ENCODE results near the gene ATRN. TPM values are rescaled to one million over a fixed set of nuclear protein-coding genes. Genes with fewer than 3 reads are reported as not detected.
"Not testable (repeated sequence)": the region's sequence is repeated elsewhere in the genome, so short reads cannot be mapped to it uniquely, and the experiment has no call there.

The ATRN gene
- polyA plus RNA-seq, 5 donors: 27.1 to 38.2 (median 33.9) TPM

DNA sequence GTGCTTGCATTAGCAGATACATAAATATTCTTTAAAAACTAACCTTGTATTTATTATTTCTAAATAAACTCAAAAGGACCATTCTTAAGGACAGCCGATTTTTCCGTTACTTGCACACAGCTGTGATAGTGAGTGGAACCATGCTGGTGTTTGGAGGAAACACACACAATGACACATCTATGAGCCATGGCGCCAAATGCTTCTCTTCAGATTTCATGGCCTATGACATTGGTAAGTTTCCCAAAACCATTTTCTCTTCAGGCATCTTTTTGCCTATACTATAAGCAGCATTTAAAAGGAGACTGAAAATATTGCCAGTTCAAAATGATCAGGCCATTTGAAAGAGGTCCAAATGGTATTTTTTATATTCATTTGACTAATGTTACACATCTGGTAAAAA is 92.3 kb downstream of the ATRN start:
- peak; percentile 78 for DNase-seq

- DNase-seq: peak; percentile 41 to 56
These were observed 92.8 kb downstream of the ATRN start for GRCh38 chr20:3563548-3564177.

DNA sequence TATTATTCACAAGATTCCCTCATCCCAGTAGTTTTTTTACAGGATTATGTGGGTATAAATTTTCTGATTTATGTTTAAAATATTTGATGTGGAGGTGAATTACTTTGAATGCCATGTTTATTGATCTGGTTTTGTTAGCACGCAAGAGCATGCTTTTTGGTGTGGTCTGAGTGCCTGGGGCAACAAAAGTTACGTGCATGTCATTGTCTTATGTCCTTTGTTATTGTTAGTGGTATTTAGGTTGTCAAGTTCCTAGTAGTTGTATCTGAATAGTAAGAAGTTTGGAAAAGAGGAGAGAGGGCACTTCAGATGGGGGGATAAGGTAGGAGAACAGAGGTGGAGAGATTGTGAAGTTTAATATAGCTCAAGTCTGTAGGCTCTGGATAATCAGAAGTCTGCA is 95.0 kb downstream of the ATRN start:
- no peak for DNase-seq

GRCh38 chr20:3572151-3572550 is 101.3 kb downstream of the ATRN start:
- DNase-seq: no peak

GRCh38 chr20:3576363-3576762 is 105.5 kb downstream of the ATRN start:
- DNase-seq: no peak

- DNase-seq: no peak
These were observed 106.5 kb downstream of the ATRN start for GRCh38 chr20:3577366-3577765.

GRCh38 chr20:3580412-3580811 is 109.6 kb downstream of the ATRN start:
- DNase-seq: no peak

DNA sequence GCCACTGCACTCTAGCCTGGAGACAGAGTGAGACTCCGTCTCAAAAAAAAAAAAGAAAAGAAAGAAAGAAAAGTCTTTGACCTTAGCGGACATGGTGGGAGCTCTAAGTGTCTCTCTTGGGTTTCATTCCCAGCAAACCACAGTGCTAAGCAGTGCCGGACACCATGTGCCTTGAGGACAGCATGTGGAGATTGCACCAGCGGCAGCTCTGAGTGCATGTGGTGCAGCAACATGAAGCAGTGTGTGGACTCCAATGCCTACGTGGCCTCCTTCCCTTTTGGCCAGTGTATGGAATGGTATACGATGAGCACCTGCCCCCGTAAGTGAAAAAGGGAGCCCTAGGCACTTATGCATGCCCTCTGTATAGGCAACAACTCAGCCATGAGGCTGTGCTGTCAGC is 112.9 kb downstream of the ATRN start:
- no peak for DNase-seq

DNA sequence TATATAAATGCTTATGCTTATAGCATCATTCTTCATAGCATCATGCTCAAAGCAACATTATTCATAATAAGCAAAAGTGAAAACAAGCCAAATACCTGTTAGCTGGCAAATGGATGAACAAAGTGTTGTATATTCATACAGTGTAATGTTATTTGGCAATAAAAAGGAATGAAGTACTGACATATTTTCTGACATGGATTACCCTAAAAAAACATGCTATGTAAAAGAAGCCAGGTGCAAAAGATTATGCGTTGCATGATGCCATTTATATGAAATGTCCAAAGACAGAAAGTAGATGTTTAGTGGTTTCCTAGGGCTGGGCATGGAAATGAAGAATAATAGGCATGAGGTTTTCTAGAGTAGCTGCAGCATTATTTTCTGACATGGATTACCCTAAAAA is 115.3 kb downstream of the ATRN start:
- DNase-seq: no peak

- no peak for DNase-seq
These were observed 119.3 kb downstream of the ATRN start for GRCh38 chr20:3590164-3590563.

DNA sequence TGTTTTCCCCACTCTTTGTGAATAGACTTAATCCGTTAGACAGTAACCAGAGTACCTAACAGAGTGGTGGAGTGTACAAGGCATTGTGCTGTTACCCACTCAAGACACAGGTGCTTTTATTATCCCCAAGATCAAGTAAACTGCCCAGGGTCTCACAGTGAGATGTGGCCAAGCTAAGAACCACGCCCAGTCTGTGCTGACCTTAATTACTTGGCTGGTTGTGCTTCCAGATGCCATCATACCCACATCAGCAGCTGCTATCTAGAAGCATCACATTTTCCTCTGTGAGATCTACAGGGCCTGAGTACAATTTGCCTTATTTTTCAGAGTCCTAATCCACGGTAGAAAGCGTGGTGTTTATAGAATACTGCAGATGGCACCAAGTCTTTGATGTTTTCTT is 122.1 kb downstream of the ATRN start:
- DNase-seq: no peak

DNA sequence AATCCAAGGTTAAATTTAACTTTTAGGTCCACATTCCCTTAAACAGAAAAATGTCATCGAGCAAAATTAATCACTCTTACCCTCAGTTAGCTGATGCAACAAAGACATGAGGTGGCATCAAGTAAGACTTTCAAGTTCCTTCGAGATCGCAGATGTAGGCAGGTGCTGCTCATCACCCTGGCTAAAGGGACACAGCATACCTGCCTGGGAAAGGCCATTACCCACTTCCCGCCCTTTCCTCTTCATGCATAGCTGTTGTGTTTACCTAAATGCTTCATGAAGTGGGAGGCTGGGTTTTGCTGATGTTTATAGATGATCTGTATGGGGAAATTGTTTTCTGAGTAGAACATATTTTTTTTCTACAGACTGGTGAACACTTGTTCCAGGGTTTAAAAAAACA is 124.7 kb downstream of the ATRN start:
- DNase-seq: no peak

DNA sequence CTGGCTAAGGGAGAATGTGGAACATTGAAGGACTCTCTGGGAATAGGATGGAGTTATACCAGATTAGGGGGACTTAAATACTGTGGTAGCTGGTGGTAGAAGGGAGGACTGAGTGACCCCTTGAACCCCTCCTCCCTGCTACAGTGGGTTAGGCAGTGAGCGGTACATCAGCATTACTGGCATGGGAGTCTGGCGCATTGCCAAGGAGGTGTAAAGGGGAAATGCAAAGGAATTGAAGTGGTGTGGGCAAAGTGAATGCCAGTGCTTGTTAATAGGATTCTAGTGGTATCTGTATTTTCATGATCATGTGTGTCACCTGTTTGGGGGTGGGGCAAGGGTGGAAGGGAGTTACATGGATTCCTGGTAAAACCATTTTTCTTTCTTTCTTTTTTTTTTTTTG is 132.3 kb downstream of the ATRN start:
- DNase-seq: no peak

GRCh38 chr20:3605386-3605886 is 134.6 kb downstream of the ATRN start:
- not testable (repeated sequence) for DNase-seq

DNA sequence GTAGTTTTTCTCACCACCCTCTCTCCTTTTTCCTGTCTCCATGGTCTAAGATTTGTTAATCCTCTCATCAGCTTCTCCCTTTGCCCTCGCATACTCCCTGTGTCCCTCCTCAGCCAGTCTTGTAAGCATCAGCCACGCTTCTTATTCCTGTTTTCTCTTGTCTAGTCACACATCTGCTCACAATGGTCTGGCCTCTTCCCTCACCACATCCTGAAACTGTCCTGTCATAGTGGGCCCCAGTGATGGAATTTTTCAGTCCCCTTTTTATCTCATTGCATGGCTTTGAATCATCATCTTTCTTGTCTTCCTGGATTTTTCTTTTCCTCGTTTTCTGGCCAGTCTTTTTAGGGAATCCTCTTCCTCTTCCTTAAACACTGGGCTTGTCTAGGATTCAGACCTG is 135.2 kb downstream of the ATRN start:
- no peak for DNase-seq

DNA sequence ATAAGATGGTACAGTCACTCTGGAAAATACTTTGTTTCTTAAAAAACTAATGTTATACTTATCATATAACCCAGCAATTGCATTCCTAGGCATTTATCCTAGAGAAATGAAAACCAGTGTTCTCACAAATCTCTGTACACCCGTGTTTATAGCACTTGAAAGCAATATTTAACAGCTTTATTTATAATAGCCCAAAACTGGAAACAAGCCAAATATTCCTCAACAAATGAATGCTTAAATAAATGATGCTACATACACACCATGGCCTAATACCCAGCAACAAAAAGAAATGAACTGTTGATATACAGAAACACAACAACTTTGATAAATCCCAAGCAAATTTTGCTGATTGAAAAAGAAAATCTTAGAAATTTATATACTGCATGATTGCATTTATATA is 141.1 kb downstream of the ATRN start:
- no peak for DNase-seq

GRCh38 chr20:3612795-3613572 is 142.2 kb downstream of the ATRN start:
- DNase-seq: no peak

DNA sequence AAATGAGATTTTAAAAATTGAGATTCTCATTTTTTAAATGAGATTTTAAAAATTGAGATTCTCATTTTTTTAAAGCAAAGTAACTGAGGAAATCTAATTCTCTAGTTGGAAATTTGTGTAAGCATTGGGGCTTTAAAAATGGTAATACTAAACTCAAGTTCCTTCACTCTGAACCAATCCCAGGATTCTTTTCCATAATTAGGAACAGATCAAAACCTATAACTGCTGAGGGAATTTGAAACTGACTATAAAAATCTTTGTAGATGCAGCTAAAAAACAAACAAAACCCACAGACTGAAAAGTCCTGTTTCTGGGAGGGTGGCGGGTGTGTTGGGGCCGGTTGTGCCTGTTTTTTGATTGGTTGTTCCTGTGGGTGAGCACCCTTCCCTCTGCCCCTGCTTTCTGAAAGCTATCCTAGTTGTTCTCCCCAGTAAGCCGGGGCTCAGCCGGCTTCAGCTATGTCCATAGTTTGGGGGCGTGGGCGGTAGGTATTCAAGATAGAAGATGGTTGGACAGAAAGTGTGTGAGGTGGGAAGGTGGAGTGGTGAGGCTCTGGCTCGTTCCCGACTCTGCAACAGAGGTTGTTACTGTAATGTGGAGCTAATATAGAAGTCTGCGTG is 143.1 kb downstream of the ATRN start:
- DNase-seq: no peak

GRCh38 chr20:3614466-3614865 is 143.6 kb downstream of the ATRN start:
- DNase-seq: no peak

DNA sequence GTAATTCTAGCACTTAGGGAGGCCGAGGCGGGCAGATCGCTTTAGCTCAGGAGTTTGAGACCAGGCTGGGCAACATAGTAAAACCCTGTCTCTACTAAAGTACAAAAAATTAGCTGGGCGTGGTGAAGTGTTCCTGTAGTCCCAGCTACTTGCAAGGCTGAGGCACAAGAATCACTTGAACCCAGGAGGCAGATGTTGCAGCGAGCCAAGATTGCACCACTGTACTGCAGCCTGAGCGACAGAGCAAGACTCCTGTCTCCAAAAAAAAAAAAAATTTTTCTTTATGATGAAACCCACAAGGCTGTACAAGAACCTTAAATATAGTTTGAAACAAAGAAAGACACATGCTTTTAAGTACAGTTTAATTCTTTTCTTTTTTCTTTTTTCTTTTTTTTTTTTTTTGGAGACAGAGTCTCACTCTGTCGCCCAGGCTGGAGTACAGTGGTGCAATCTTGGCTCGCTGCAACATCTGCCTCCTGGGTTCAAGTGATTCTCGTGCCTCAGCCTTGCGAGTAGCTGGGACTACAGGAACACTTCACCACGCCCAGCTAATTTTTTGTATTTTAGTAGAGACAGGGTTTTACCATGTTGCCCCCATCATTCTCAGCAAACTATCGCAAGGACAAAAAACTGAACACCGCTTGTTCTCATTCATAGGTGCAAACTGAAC is 144.5 kb downstream of the ATRN start:
- DNase-seq: not testable (repeated sequence)

GRCh38 chr20:3616250-3616649 is 145.4 kb downstream of the ATRN start:
- DNase-seq: peak; percentile 50 to 65

DNA sequence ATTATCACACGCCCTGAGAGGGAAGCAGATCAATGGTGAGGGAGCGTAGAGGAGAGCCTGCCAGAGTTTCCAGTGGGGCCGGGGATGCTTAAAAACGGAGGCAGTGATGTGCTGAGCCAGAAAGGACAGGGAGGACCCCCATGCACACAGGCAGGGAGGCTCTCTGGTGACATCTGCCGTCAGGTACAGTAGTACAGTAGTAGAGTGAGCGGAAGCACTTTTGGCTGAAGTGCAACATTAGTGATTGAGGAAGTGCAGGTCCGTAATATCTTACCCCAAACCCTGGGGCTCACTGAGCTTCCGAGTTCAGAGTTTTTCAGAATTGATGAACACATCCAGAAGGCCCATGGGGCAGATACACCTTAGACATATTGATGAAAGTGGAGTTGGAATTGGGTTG is 150.3 kb downstream of the ATRN start:
- DNase-seq: no peak

Data from right lung (tissue), 5 donors.